ENCODE measurements around the gene ZMYND11. TPM values are rescaled to one million over a fixed set of nuclear protein-coding genes. Genes with fewer than 3 reads are reported as not detected.

Gene ZMYND11
- polyA plus RNA-seq, 2 of the 4 experiments (the other 2 are of a cell fraction) = 47.7 to 99.7 TPM

DNA sequence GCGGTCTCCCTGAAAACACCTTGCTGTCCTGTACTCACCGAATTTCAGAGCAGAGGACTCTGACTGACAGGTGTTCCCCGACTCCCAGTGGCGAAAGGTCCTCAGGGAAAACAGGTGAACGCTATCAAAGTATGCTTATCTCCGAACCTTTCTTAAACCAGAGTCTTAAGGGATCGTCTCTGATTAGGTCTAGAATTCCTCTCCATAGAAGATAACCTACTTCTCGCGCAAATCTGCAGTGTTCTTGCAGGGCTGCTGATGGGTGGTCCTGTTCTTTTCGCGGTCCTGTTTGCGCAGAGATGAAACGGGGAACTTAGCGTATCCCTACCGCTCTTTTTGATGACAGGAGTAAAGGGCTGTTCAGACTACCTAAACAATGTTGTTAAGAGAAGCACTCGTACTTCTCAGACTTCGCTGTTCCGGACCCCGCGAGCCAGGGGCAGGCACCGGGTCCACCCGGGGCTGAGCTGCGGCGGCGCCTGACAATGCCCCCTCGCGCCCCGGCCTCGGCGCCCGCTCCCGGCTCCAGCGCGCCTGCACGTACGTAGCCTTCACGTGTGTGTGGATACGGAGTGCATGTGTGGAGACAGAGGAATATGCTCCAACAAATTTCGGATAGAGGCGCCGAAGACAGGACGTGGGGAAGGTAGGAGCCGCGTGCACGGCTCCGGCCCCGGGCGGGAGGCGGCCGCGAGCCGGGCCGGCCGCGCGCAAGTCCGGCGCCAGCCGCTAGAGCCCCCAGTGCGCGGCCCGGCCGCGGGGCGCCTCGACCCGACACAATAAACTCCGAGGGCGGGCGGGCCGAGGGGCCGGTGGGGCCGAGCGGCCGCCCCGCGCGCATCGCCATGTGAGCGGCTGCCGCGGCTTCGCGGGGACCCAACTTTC lies 766 bp upstream of the ZMYND11 start:
- H3K4me3 ChIP-seq = peak overlapping the region; percentile 68
- 7% methylated on average over 28 of the region's 84 CpGs for WGBS (ENCODE audit: missing lambda C conversion rate)
- peaks cover 33% of the 10 kb centered on the region for H3K4me1 ChIP-seq
- DNase-seq (ENCODE audit: low read depth in 1 of 2, low spot score in 1 of 2) = peak in 1 of 2 experiments; percentile 19
- TF ChIP-seq ZSCAN20 (CRISPR knock-in tag; IDR thresholded peaks at IDR 0.05) (no peak), RNF2 (IDR thresholded peaks at IDR 0.05; ENCODE audit: borderline replicate concordance, low read depth) (0 out of 2 replicates have a peak, but pooled peaks have one; percentile 19), PHF8 (IDR thresholded peaks at IDR 0.05; ENCODE audit: borderline replicate concordance, low read depth) (peak; percentile 49; the same call in 1 of the 2 replicates), POLR2A (IDR thresholded peaks at IDR 0.05; ENCODE audit: low read length) (peak; percentile 18), JUNB (IDR thresholded peaks at IDR 0.05) (no peak)
- TF ChIP-seq, protein P1, sequence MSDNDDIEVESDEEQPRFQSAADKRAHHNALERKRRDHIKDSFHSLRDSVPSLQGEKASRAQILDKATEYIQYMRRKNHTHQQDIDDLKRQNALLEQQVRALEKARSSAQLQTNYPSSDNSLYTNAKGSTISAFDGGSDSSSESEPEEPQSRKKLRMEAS (IDR thresholded peaks at IDR 0.05) = 0 out of 2 replicates have a peak, but pooled peaks have one; percentile 44
- TF ChIP-seq, protein P2, sequence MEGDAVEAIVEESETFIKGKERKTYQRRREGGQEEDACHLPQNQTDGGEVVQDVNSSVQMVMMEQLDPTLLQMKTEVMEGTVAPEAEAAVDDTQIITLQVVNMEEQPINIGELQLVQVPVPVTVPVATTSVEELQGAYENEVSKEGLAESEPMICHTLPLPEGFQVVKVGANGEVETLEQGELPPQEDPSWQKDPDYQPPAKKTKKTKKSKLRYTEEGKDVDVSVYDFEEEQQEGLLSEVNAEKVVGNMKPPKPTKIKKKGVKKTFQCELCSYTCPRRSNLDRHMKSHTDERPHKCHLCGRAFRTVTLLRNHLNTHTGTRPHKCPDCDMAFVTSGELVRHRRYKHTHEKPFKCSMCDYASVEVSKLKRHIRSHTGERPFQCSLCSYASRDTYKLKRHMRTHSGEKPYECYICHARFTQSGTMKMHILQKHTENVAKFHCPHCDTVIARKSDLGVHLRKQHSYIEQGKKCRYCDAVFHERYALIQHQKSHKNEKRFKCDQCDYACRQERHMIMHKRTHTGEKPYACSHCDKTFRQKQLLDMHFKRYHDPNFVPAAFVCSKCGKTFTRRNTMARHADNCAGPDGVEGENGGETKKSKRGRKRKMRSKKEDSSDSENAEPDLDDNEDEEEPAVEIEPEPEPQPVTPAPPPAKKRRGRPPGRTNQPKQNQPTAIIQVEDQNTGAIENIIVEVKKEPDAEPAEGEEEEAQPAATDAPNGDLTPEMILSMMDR (IDR thresholded peaks at IDR 0.05) = 0 out of 3 replicates have a peak, but pooled peaks have one; percentile 9
- TF ChIP-seq, protein P3, sequence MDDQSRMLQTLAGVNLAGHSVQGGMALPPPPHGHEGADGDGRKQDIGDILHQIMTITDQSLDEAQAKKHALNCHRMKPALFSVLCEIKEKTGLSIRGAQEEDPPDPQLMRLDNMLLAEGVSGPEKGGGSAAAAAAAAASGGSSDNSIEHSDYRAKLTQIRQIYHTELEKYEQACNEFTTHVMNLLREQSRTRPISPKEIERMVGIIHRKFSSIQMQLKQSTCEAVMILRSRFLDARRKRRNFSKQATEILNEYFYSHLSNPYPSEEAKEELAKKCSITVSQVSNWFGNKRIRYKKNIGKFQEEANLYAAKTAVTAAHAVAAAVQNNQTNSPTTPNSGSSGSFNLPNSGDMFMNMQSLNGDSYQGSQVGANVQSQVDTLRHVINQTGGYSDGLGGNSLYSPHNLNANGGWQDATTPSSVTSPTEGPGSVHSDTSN (IDR thresholded peaks at IDR 0.05) = no peak
- no peak for FAIRE-seq
- POLR2A ChIA-PET = interaction anchor here (1.0 kb wide), 1 partner anchor 58 kb away, joined by 3 read pairs; no protein-coding TSS in a partner anchor
- H3K4me2 ChIP-seq = peak overlapping the region; percentile 95
- CTCF ChIA-PET = interaction anchor here (1.4 kb wide), 1 partner anchor 58 kb away, joined by 9 read pairs; no protein-coding TSS in a partner anchor
- ATAC-seq = peak; percentile 38 to 55
- no peaks in the 10 kb centered on the region for H3K9me3 ChIP-seq
- H3K27ac ChIP-seq = peak overlapping the region; percentile 95 to 99

DNA sequence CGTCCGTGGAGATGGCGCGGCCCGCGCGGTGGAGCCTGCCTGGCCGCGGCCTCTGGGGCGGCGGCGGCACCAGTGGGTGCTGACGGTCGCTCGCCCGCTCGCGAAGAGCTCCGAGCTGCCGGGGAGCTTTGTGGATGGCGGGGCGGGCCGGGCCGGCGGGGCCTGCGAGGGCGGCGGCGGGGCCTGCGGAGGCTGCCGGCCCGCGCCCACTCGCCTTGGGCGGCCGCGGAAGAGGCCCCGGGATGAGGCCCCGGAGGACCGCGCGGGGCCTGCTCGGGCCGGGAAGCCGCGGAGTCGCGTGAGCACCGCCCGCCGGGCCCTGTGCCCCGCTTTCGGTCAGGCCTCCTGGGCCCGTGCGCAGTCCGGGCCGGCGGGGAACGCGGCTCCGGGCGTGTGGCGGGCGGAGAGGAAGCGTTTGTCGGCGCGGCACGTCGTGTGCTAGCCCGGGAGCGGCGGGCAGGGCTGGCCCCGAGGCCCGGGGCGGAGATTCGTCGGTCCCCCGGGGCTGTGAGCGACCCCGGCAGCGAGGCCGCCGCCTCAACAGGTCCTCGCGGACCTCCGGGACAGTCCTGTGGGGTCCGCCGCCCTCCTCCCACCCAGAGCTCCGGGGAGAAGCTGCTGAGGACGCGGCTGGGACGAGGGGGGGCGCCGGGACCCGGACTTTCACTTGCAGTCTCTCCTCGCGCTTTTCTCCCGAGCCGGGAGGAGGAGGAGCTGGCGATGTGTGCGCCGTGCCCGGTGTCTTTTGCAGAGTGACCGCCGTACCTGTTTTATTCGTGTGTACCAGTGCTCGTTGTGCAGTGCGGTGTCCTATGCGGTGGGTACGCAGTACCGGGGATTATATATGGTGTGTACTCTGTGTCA lies 578 bp downstream of the ZMYND11 start:
- WGBS (ENCODE audit: missing lambda C conversion rate) = 0% methylated on average over 16 of the region's 112 CpGs
- Histone ChIP-seq H3K9me3 (no peaks in the 10 kb centered on the region), H3K4me1 (peaks cover 36% of the 10 kb centered on the region), H3K4me2 (peak overlapping the region; percentile 95), H3K27ac (peak overlapping the region; percentile 95 to 99), H3K4me3 (peak overlapping the region; percentile 68)
- DNase-seq (ENCODE audit: low read depth in 1 of 2, low spot score in 1 of 2) (peak; percentile 58 to 64), FAIRE-seq (no peak), ATAC-seq (peak; percentile 58 to 61)
- ChIA-PET CTCF (interaction anchor here (0.6 to 1.4 kb wide), 5 partner anchors 28 to 68 kb away, joined by 3 to 4 read pairs (median 3); no protein-coding TSS in a partner anchor), POLR2A (interaction anchor here (0.6 to 1.1 kb wide), 5 partner anchors 9 to 193 kb away, joined by 3 read pairs; no protein-coding TSS in a partner anchor)
- TF ChIP-seq ESRRA (IDR thresholded peaks at IDR 0.05; ENCODE audit: borderline replicate concordance, low read length) (no peak), ZFP36 (IDR thresholded peaks at IDR 0.05; ENCODE audit: borderline replicate concordance, partially characterized antibody) (no peak), PHF8 (IDR thresholded peaks at IDR 0.05; ENCODE audit: borderline replicate concordance, low read depth) (peak; percentile 98), CBX8 (IDR thresholded peaks at IDR 0.05) (no peak), JUN (IDR thresholded peaks at IDR 0.05) (peak in 1 of 2 experiments; percentile 46; a peak in 2 of 5 replicates), HOXA7 (CRISPR knock-in tag; IDR thresholded peaks at IDR 0.05) (no peak), POLR2A (IDR thresholded peaks at IDR 0.05; ENCODE audit: low read length) (no peak; the same call in 1 of the 2 replicates)
- TF ChIP-seq, protein P4, sequence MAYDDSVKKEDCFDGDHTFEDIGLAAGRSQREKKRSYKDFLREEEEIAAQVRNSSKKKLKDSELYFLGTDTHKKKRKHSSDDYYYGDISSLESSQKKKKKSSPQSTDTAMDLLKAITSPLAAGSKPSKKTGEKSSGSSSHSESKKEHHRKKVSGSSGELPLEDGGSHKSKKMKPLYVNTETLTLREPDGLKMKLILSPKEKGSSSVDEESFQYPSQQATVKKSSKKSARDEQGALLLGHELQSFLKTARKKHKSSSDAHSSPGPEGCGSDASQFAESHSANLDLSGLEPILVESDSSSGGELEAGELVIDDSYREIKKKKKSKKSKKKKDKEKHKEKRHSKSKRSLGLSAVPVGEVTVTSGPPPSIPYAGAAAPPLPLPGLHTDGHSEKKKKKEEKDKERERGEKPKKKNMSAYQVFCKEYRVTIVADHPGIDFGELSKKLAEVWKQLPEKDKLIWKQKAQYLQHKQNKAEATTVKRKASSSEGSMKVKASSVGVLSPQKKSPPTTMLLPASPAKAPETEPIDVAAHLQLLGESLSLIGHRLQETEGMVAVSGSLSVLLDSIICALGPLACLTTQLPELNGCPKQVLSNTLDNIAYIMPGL (CRISPR knock-in tag; IDR thresholded peaks at IDR 0.05; ENCODE audit: borderline replicate concordance) = peak; percentile 96
- TF ChIP-seq, protein P5, sequence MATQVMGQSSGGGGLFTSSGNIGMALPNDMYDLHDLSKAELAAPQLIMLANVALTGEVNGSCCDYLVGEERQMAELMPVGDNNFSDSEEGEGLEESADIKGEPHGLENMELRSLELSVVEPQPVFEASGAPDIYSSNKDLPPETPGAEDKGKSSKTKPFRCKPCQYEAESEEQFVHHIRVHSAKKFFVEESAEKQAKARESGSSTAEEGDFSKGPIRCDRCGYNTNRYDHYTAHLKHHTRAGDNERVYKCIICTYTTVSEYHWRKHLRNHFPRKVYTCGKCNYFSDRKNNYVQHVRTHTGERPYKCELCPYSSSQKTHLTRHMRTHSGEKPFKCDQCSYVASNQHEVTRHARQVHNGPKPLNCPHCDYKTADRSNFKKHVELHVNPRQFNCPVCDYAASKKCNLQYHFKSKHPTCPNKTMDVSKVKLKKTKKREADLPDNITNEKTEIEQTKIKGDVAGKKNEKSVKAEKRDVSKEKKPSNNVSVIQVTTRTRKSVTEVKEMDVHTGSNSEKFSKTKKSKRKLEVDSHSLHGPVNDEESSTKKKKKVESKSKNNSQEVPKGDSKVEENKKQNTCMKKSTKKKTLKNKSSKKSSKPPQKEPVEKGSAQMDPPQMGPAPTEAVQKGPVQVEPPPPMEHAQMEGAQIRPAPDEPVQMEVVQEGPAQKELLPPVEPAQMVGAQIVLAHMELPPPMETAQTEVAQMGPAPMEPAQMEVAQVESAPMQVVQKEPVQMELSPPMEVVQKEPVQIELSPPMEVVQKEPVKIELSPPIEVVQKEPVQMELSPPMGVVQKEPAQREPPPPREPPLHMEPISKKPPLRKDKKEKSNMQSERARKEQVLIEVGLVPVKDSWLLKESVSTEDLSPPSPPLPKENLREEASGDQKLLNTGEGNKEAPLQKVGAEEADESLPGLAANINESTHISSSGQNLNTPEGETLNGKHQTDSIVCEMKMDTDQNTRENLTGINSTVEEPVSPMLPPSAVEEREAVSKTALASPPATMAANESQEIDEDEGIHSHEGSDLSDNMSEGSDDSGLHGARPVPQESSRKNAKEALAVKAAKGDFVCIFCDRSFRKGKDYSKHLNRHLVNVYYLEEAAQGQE (IDR thresholded peaks at IDR 0.05) = peak; percentile 56
- TF ChIP-seq, protein P1 (IDR thresholded peaks at IDR 0.05) = no peak

Data from A549 (cell line).